ENCODE measurements around the gene BIRC7. TPM values are rescaled to one million over a fixed set of nuclear protein-coding genes. Genes with fewer than 3 reads are reported as not detected.
A peak's percentile ranks its signal among the peaks of the same experiment; 100 is the strongest.
"Not testable (repeated sequence)": the region's sequence is repeated elsewhere in the genome, so short reads cannot be mapped to it uniquely, and the experiment has no call there.

The BIRC7 gene
- total and polyA plus RNA-seq, 8 donors, result 0.09 TPM; not detected in 7

DNA sequence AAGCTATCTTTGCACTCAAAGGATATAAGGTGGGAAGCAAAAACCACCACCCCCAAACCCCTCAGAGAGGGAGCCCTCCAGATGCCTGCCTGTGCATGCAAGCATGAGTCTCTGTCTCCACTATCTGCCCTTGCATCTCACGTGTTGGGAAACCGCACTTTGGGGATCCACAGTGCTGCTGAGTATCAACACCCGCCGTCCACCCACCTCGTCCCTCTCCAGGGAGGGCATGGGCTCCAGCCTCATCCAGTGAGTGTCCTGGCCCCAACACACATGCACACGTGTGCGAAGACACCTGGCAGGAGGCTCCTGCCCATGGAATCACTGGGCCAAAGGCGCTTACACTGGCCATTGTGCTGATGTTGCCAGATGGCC, 16.3 kb upstream of the BIRC7 start:
- Histone ChIP-seq H3K27me3 (no peaks in the 10 kb centered on the region), H3K27ac (no peak overlapping the region), H3K4me3 (no peak overlapping the region), H3K36me3 (no peaks in the 10 kb centered on the region), H3K4me1 (peaks cover 0 to 10% (median 5%) of the 10 kb centered on the region in 3 donors), H3K9me3 (no peaks in the 10 kb centered on the region)
- intact Hi-C loops (cut with DNase I), result no loop called here
- no peak for FAIRE-seq
- no peak for ATAC-seq
- 58 to 59% methylated on average over 8 of the region's 8 CpGs for WGBS, 2 donors
- TF ChIP-seq, protein P1, sequence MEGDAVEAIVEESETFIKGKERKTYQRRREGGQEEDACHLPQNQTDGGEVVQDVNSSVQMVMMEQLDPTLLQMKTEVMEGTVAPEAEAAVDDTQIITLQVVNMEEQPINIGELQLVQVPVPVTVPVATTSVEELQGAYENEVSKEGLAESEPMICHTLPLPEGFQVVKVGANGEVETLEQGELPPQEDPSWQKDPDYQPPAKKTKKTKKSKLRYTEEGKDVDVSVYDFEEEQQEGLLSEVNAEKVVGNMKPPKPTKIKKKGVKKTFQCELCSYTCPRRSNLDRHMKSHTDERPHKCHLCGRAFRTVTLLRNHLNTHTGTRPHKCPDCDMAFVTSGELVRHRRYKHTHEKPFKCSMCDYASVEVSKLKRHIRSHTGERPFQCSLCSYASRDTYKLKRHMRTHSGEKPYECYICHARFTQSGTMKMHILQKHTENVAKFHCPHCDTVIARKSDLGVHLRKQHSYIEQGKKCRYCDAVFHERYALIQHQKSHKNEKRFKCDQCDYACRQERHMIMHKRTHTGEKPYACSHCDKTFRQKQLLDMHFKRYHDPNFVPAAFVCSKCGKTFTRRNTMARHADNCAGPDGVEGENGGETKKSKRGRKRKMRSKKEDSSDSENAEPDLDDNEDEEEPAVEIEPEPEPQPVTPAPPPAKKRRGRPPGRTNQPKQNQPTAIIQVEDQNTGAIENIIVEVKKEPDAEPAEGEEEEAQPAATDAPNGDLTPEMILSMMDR (IDR thresholded peaks at IDR 0.05), result no peak
- peak in 1 of 6 donors; percentile 43 for DNase-seq

DNA sequence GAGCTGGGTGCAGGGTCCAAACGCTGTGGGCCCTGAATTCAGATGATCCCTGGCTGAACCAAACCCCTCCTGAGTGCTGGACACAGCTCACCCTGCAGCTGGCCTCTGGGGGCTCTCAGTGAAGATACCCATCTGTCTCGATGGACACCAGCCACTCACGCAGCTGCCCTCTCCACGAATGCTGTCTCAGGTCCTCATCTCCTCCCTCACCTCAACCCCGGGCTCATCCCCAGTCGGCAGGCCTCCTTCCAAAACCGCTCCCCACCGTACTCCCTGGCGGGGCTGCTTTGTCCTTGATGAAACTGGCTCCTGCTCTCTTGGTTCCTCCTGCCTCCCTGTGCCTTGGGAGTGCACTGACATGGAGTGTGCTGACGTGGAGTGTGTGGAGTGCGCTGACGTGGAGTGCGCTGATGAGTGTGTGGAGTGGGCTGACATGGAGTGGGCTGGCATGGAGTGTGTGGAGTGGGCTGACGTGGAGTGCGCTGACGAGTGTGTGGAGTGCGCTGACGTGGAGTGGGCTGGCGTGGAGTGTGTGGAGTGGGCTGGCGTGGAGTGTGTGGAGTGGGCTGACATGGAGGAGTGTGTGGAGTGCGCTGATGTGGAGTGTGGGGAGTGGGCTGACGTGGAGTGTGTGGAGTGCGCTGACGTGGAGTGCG, 15.7 kb upstream of the BIRC7 start:
- Histone ChIP-seq H3K4me1 (peaks cover 0 to 5% (median 0%) of the 10 kb centered on the region in 3 donors), H3K9me3 (no peaks in the 10 kb centered on the region), H3K27ac (no peak overlapping the region), H3K4me3 (no peak overlapping the region), H3K36me3 (no peaks in the 10 kb centered on the region), H3K27me3 (no peaks in the 10 kb centered on the region)
- 51 to 67% methylated on average over 25 of the region's 25 CpGs for WGBS, 2 donors
- DNase-seq (no peak), ATAC-seq (no peak), FAIRE-seq (no peak)
- TF ChIP-seq, protein P1 (IDR thresholded peaks at IDR 0.05), result no peak
- intact Hi-C loops (cut with DNase I), result no loop called here

DNA sequence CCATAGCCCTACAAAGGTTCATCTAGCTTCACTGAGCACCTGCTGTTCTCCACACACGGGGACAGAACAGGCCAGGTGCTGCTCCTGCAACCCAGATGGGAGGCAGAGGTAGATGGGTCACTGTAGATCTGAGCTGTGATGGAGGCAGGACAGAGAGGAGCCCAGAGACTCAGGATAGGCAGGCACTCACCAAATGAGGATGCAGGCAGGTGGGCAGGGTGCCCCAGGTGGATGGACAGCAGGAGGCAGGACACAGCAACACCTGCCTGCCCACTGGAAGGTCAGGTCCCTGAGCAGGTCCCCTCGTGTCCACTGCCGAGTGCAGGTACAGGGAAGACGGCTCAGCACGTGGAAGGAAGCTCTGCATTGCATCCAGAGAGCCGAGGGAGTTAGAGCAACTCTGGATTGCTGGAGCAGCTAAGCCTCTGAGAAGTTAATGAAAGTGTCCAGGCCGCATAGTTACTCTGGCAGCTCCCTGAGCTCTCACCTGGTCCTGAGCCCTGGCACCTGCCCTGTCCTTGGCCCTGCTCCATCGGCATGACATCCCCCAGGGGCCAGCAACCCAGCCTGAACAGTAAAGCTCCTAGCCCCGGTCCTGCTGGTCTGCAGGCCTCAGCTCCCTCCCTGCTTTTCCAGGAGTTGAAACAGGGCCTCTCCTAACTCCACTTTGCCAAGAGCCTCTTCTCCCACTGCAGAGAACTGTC, 14.9 kb upstream of the BIRC7 start:
- Histone ChIP-seq H3K36me3 (no peaks in the 10 kb centered on the region), H3K4me3 (no peak overlapping the region), H3K27ac (no peak overlapping the region), H3K4me1 (peaks cover 0 to 5% (median 0%) of the 10 kb centered on the region in 3 donors), H3K9me3 (no peaks in the 10 kb centered on the region), H3K27me3 (no peaks in the 10 kb centered on the region)
- no peak for ATAC-seq
- WGBS, 2 donors, result 27 to 49% methylated on average over 9 of the region's 9 CpGs
- DNase-seq, result peak in 1 of 6 donors; percentile 35
- no peak for FAIRE-seq
- TF ChIP-seq, protein P1 (IDR thresholded peaks at IDR 0.05), result no peak
- intact Hi-C loops (cut with DNase I), result no loop called here

DNA sequence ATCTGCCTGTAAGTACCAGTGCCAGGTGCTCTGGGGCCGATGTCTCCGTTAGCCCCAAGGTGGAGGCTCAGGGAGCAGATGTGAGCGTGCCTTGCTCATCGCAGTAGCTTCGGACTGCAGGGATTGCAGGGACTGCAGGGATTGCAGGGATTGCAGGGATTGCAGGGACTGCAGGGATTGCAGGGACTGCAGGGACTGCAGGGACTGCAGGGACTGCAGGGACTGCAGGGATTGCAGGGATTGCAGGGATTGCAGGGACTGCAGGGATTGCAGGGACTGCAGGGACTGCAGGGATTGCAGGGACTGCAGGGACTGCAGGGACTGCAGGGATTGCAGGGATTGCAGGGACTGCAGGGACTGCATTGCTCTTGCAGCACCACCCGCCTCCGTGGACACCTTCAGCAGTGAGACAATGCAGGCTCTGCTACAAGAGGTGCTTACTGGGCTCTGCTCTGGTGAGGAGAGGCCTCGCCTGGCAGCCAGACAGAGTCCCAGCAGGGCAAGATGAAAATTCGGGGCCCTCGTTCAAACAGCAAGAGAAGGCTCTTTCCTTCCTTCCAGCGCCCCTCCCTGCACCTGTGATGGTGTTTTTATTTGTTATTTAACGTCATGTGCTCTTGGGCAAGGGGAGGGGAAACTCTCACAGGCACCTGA, 14.2 kb upstream of the BIRC7 start:
- ATAC-seq; H3K27ac ChIP-seq; H3K27me3 ChIP-seq; H3K9me3 ChIP-seq; H3K4me1 ChIP-seq; intact Hi-C loops (cut with DNase I); H3K36me3 ChIP-seq; H3K4me3 ChIP-seq; FAIRE-seq: not testable (repeated sequence)
- DNase-seq, result peak in 1 of 6 donors; percentile 26
- WGBS, 2 donors, result 44 to 68% methylated on average over 12 of the region's 12 CpGs

DNA sequence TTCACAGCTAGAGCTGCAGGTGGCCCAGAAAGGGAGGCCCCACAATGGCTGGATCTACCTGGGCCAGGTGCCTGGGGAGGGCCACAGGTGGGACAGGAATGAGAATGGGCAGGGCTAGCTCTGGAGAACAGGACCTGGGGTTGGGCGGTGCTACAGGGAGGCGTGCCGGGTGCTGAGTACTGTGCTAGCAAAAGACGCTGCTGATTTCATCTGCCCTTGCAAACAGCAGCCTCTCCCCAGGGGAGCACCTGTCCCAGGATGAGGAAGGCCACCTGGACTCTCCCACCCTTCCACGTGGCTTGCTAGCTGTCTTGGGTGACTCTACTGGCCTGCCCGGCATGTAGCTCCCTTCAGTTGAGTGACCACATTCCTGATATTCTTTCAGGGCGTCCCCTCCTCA, 13.2 kb upstream of the BIRC7 start:
- H3K4me3 ChIP-seq, result no peak overlapping the region
- no peaks in the 10 kb centered on the region for H3K27me3 ChIP-seq
- no peak overlapping the region for H3K27ac ChIP-seq
- no peak for DNase-seq
- no peaks in the 10 kb centered on the region for H3K36me3 ChIP-seq
- WGBS, 2 donors, result 38 to 40% methylated on average over 7 of the region's 7 CpGs
- TF ChIP-seq, protein P1 (IDR thresholded peaks at IDR 0.05), result no peak
- H3K9me3 ChIP-seq, result no peaks in the 10 kb centered on the region
- ATAC-seq, result no peak
- no peak for FAIRE-seq
- no peaks in the 10 kb centered on the region for H3K4me1 ChIP-seq
- intact Hi-C loops (cut with DNase I), result no loop called here

Data from pancreas (tissue), 10 donors.